ENCODE results near the gene KCND3.

KCND3 gene

DNA sequence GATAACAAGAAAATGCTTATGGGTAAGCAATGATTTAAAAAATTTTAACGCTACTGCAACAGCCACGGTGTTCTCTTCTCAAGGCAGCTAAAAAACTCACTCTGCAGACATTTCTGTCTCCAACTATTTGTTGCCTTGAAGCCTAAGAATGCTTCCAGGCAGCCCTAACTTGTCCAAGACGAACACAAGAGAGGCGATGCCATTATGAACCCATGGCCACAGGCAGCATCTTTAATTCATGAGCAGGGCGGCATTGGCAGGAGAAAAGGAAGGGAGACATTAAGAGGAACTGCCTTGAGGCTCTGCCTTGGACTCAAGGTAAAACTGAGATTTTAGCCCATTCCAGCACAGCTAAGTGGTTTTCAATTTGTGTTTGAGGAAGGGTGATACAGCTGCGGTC is 67.5 kb downstream of the KCND3 start:
- in situ Hi-C loops (cut with MboI; ENCODE audit: low sequenced_read_pairs) = no loop called here

GRCh38 chr1:111920221-111921024 is 69.0 kb downstream of the KCND3 start:
- in situ Hi-C loops (cut with MboI; ENCODE audit: low sequenced_read_pairs) = no loop called here

DNA sequence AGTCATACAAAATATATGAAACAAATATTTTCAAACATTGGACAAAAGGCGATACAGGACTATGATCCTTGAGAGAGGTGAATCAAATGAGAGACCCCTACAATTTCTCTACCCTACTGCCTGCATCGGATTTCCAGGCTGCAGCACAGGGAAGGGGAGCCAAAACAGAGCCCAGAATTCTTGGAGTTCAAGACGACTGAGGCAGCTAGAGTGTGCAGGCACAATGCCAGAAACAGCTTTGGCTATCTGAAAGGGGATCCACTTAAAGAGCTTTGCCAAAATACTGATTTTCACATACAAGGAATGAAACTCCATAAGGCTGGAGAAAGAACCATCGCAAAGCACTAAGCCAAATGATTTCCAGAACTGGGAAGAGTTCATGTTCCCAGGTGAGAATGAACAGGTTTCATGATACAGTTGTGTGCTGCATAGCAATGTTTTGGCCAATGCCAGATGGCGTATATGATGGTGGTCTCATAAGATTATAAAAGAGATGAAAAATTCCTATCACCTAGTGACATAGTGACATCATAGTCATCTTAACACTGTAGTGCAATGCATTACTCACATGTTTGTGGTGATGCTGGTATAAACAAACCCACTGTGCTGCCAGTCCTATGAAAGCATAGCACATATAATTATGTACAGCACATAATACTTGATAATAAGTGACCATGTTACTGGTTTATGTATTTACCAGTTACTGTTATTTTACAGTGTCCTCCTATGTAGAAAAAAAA is 77.5 kb downstream of the KCND3 start:
- in situ Hi-C loops (cut with MboI; ENCODE audit: low sequenced_read_pairs) = no loop called here

DNA sequence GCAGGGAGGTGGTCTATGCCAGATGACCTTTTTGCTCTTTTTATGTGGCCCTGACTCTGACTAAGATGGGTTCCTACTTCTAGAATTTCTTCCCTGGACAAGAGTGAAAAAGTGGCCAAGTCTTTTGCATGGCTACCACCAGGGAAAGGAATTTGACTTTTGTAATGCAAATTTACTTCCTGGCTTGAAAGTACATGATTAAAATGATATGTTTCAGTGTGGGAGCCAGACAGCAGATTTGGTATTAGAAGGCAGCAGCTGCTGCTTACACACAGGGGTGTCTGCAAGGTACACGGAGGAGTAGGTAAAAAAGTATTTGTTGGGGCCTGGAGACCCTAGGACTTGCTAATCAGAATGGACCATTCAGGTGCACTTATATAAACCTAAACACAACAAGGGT is 78.4 kb downstream of the KCND3 start:
- in situ Hi-C loops (cut with MboI; ENCODE audit: low sequenced_read_pairs) = no loop called here

- in situ Hi-C loops (cut with MboI; ENCODE audit: low sequenced_read_pairs) = no loop called here
Measured at GRCh38 chr1:111909030-111909429, 80.4 kb downstream of the KCND3 start.

GRCh38 chr1:111908011-111908621 is 81.4 kb downstream of the KCND3 start:
- in situ Hi-C loops (cut with MboI; ENCODE audit: low sequenced_read_pairs) = no loop called here

GRCh38 chr1:111907321-111907720 is 82.1 kb downstream of the KCND3 start:
- in situ Hi-C loops (cut with MboI; ENCODE audit: low sequenced_read_pairs) = no loop called here

GRCh38 chr1:111906816-111907215 is 82.7 kb downstream of the KCND3 start:
- in situ Hi-C loops (cut with MboI; ENCODE audit: low sequenced_read_pairs) = no loop called here

GRCh38 chr1:111906111-111906510 is 83.4 kb downstream of the KCND3 start:
- in situ Hi-C loops (cut with MboI; ENCODE audit: low sequenced_read_pairs) = no loop called here

GRCh38 chr1:111904478-111905218 is 84.8 kb downstream of the KCND3 start:
- in situ Hi-C loops (cut with MboI; ENCODE audit: low sequenced_read_pairs) = no loop called here

DNA sequence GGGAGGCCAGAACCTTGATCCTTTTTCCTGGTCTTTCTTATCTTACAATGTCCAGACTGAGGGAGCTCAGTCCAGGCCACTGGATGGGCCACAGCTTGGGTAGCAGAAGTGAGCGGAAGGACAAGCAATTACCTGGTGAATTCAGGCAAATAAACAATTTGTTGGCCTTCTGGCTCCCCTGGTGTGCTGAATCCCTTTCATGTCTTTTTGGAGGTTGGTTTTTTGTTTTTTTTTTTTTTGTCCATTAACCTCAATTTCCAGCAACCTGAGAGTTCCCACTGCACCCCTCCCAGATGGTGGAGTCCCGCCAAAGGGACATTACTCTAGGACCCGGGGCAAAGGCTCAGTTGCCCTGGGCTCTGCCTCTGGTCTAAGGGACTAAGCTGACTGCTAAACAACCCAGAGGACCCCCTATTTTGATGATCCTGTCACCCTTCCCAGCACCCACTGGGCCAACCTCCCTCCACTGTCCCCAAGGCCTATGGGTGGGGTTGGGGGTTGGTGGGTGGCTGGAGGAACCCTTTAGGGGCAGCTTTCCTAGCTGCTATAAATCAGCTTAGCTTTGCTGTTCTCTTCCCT is 85.5 kb downstream of the KCND3 start:
- in situ Hi-C loops (cut with MboI; ENCODE audit: low sequenced_read_pairs) = no loop called here

GRCh38 chr1:111903148-111903870 is 86.2 kb downstream of the KCND3 start:
- in situ Hi-C loops (cut with MboI; ENCODE audit: low sequenced_read_pairs) = no loop called here

- in situ Hi-C loops (cut with MboI; ENCODE audit: low sequenced_read_pairs) = no loop called here
Measured at GRCh38 chr1:111895469-111895868, 94.0 kb downstream of the KCND3 start.

DNA sequence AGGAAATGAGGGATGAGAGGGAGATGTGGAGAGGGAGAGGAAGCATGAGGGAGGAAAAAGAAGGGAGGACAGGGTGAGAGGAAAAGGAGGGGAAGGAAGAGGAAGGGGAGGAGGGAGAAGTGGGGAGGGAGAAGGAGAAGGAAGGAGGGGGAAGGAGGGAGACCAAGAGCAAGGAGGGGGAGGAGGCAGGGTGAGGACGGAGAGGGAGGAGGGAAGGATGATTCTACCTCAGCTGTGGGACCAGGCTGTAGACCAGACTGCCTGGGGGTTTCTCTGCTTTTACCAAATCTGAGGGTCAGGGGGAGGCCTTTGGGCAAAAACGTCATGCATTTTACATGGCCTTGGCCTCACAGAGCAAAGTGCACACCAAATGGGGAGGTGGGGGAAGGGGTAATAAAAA is 94.5 kb downstream of the KCND3 start:
- in situ Hi-C loops (cut with MboI; ENCODE audit: low sequenced_read_pairs) = no loop called here

DNA sequence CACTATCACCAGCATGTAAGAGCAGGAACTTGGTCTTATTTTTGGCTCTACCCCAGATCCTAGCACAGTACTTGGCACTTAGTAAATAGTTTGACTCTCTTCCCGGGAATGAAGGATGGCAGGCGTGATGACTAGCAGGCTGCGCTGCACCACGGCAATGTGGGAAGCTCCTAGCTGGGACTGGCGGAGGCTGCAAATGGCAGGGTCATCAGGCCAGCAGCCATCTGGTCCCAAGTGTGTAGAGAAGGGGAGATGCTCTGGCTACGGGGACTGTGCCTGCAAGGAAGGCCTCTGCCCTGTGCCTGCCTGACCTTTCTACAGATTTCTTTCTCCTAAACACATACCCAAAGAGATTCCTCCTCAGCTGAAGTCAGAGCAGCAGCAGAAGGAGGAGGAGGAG is 95.0 kb downstream of the KCND3 start:
- in situ Hi-C loops (cut with MboI; ENCODE audit: low sequenced_read_pairs) = no loop called here

GRCh38 chr1:111891566-111891965 is 97.9 kb downstream of the KCND3 start:
- in situ Hi-C loops (cut with MboI; ENCODE audit: low sequenced_read_pairs) = no loop called here

GRCh38 chr1:111888740-111889376 is 100.6 kb downstream of the KCND3 start:
- in situ Hi-C loops (cut with MboI; ENCODE audit: low sequenced_read_pairs) = no loop called here

DNA sequence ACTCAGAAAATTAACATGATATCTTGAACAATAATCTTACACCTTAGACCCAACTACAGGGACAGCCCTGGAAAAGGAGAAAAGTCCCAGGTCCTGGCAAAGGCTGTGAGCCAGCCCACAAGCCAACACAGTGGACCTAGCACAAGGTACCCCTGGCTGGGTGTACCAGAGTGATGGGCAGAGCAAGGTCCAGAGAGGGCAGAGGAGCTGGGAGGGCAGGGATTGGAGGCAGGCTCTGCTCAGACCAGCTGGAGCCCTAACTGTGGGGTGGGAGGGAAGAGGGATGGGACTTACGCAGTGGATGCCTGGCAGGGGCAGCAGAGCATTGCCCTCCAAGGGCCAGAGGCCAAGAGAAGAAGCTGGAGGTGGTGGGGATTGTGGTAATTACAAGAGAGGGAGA is 101.6 kb downstream of the KCND3 start:
- in situ Hi-C loops (cut with MboI; ENCODE audit: low sequenced_read_pairs) = no loop called here

DNA sequence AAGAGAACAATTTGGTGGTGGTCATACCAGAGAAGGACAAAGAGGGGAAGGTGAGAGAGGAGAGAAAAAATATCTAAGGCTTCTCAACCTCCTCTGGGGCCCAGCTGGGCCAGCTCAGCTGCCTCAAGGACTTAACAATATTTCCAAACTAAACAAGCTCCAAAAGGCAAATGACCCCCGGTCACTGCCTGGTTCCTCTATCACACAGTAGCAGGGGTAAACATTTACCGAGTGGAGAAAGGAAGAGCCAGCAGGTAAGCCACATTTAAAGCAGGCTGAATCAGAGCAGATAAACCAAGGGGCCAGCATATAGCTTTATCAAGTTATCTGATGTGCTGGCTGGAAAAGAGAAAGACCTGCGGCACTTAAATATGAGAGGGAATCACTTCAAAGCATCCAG is 102.1 kb downstream of the KCND3 start:
- in situ Hi-C loops (cut with MboI; ENCODE audit: low sequenced_read_pairs) = no loop called here

DNA sequence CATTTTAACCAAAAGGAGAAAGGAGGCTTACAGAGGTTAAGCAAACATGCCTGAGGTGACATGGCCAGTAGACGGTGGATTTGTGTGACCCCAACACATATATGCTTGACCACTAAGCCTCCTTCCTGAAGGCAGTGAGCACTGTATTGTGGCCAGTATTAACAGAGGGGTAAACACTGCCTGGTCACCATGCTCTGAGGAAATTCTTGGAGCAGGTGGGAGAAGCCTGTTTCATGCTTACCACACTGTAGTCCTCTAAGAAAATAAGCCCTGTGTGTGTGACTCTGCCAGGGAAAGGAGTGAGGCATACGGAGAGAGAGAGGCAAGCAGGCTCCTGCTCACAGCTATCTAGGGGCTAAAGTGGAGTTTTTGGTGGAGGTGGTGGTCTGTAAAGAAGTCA is 102.7 kb downstream of the KCND3 start:
- in situ Hi-C loops (cut with MboI; ENCODE audit: low sequenced_read_pairs) = no loop called here

All from HL-60/S4 (cell line).